Gastroesophageal sphincter (tissue), 3 donors: ENCODE measurements around the gene HCAR3.
"Not testable (repeated sequence)": the region's sequence is repeated elsewhere in the genome, so short reads cannot be mapped to it uniquely, and the experiment has no call there.

ENCODE experiments used
- POLR2A ChIP-seq, 2 donors: fragments of 450-650 bp; IDR thresholded peaks; one replicate each; pipeline ENCODE4 v1.6.1; 2017; ENCODE audit warnings: antibody characterized with exemption in 2 of 2, mild to moderate bottlenecking in 2 of 2, moderate library complexity in 1 of 2
- TF ChIP-seq, protein P1 (sequence below), 4 experiments: fragments of 200-600 bp in 2 of 4; fragments of 450-650 bp in 2 of 4; sonication (generic) in 1 of 4; IDR thresholded peaks; one replicate each; pipeline ENCODE4 v1.5.1; 2017 to 2019; ENCODE audit warnings: antibody characterized with exemption in 4 of 4, mild to moderate bottlenecking in 2 of 4, moderate library complexity in 2 of 4

GRCh38 chr12:122701481-122701880 lies 15.1 kb downstream of the HCAR3 start:
- TF ChIP-seq, protein P1, sequence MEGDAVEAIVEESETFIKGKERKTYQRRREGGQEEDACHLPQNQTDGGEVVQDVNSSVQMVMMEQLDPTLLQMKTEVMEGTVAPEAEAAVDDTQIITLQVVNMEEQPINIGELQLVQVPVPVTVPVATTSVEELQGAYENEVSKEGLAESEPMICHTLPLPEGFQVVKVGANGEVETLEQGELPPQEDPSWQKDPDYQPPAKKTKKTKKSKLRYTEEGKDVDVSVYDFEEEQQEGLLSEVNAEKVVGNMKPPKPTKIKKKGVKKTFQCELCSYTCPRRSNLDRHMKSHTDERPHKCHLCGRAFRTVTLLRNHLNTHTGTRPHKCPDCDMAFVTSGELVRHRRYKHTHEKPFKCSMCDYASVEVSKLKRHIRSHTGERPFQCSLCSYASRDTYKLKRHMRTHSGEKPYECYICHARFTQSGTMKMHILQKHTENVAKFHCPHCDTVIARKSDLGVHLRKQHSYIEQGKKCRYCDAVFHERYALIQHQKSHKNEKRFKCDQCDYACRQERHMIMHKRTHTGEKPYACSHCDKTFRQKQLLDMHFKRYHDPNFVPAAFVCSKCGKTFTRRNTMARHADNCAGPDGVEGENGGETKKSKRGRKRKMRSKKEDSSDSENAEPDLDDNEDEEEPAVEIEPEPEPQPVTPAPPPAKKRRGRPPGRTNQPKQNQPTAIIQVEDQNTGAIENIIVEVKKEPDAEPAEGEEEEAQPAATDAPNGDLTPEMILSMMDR (IDR thresholded peaks at IDR 0.05), result not testable (repeated sequence)
- TF ChIP-seq POLR2A (IDR thresholded peaks at IDR 0.05), result not testable (repeated sequence)
